Measurements from ENCODE around the gene F3.

Gene F3

GRCh38 chr1:94524531-94524930 is 17.0 kb downstream of the F3 start:
- no peak for TF ChIP-seq EZH2 (IDR thresholded peaks at IDR 0.05; ENCODE audit: borderline replicate concordance, low read length)
- no peaks in the 10 kb centered on the region for H3K9me3 ChIP-seq (ENCODE audit: low read length)
- no peak overlapping the region for H3K4me2 ChIP-seq (ENCODE audit: low read length)
- no peak overlapping the region for H3K9ac ChIP-seq (ENCODE audit: low read length)
- H3F3A ChIP-seq (ENCODE audit: insufficient read depth, low read length): no peaks in the 10 kb centered on the region
- no peaks in the 10 kb centered on the region for H3K36me3 ChIP-seq (ENCODE audit: insufficient read depth, low read length)
- no peak overlapping the region for H3K27ac ChIP-seq (ENCODE audit: low read depth, low read length, poor library complexity, severe bottlenecking)
- H4K20me1 ChIP-seq (ENCODE audit: insufficient read depth, low read length): no peaks in the 10 kb centered on the region
- H2AFZ ChIP-seq (ENCODE audit: low read length): no peak overlapping the region
- H3K4me3 ChIP-seq (ENCODE audit: low read depth, low read length, poor library complexity, severe bottlenecking): no peak overlapping the region
- H3K9me2 ChIP-seq (ENCODE audit: low read depth, low read length): no peaks in the 10 kb centered on the region
- no peaks in the 10 kb centered on the region for H3K4me1 ChIP-seq (ENCODE audit: insufficient read depth, low read length, severe bottlenecking)
- H3K27me3 ChIP-seq (ENCODE audit: insufficient read depth, low read length): no peaks in the 10 kb centered on the region
- H3K79me2 ChIP-seq (ENCODE audit: insufficient read depth, low read length): no peaks in the 10 kb centered on the region

GRCh38 chr1:94522304-94522703 is 19.3 kb downstream of the F3 start:
- H3K27me3 ChIP-seq (ENCODE audit: insufficient read depth, low read length): no peaks in the 10 kb centered on the region
- no peak for TF ChIP-seq EZH2 (IDR thresholded peaks at IDR 0.05; ENCODE audit: borderline replicate concordance, low read length)
- TF ChIP-seq CTCF (IDR thresholded peaks at IDR 0.05; ENCODE audit: low read length): peak; percentile 20; the same call in 1 of the 2 replicates
- H3K4me1 ChIP-seq (ENCODE audit: insufficient read depth, low read length, severe bottlenecking): no peaks in the 10 kb centered on the region
- H3F3A ChIP-seq (ENCODE audit: insufficient read depth, low read length): no peaks in the 10 kb centered on the region
- H3K9ac ChIP-seq (ENCODE audit: low read length): no peak overlapping the region
- H4K20me1 ChIP-seq (ENCODE audit: insufficient read depth, low read length): no peaks in the 10 kb centered on the region
- H2AFZ ChIP-seq (ENCODE audit: low read length): no peak overlapping the region
- H3K4me3 ChIP-seq (ENCODE audit: low read depth, low read length, poor library complexity, severe bottlenecking): no peak overlapping the region
- H3K4me2 ChIP-seq (ENCODE audit: low read length): no peak overlapping the region
- no peaks in the 10 kb centered on the region for H3K36me3 ChIP-seq (ENCODE audit: insufficient read depth, low read length)
- H3K9me3 ChIP-seq (ENCODE audit: low read length): no peaks in the 10 kb centered on the region
- no peaks in the 10 kb centered on the region for H3K79me2 ChIP-seq (ENCODE audit: insufficient read depth, low read length)
- no peak overlapping the region for H3K27ac ChIP-seq (ENCODE audit: low read depth, low read length, poor library complexity, severe bottlenecking)
- no peaks in the 10 kb centered on the region for H3K9me2 ChIP-seq (ENCODE audit: low read depth, low read length)

- Histone ChIP-seq H3K27me3 (ENCODE audit: insufficient read depth, low read length) (no peaks in the 10 kb centered on the region), H3K27ac (ENCODE audit: low read depth, low read length, poor library complexity, severe bottlenecking) (no peak overlapping the region), H3K4me1 (ENCODE audit: insufficient read depth, low read length, severe bottlenecking) (no peaks in the 10 kb centered on the region), H3K9me2 (ENCODE audit: low read depth, low read length) (no peaks in the 10 kb centered on the region), H3K79me2 (ENCODE audit: insufficient read depth, low read length) (no peaks in the 10 kb centered on the region), H3K36me3 (ENCODE audit: insufficient read depth, low read length) (no peaks in the 10 kb centered on the region), H3F3A (ENCODE audit: insufficient read depth, low read length) (no peaks in the 10 kb centered on the region), H2AFZ (ENCODE audit: low read length) (no peak overlapping the region), H3K9ac (ENCODE audit: low read length) (no peak overlapping the region), H3K9me3 (ENCODE audit: low read length) (no peaks in the 10 kb centered on the region), H3K4me3 (ENCODE audit: low read depth, low read length, poor library complexity, severe bottlenecking) (no peak overlapping the region), H4K20me1 (ENCODE audit: insufficient read depth, low read length) (no peaks in the 10 kb centered on the region), H3K4me2 (ENCODE audit: low read length) (no peak overlapping the region)
- TF ChIP-seq CTCF (IDR thresholded peaks at IDR 0.05; ENCODE audit: low read length) (no peak), EZH2 (IDR thresholded peaks at IDR 0.05; ENCODE audit: borderline replicate concordance, low read length) (no peak)
Observed at GRCh38 chr1:94519351-94519750, 22.2 kb downstream of the F3 start.

GRCh38 chr1:94515296-94515947 is 26.1 kb downstream of the F3 start:
- Histone ChIP-seq H3K27me3 (ENCODE audit: insufficient read depth, low read length) (no peaks in the 10 kb centered on the region), H3K4me1 (ENCODE audit: insufficient read depth, low read length, severe bottlenecking) (no peaks in the 10 kb centered on the region), H3K9me3 (ENCODE audit: low read length) (no peaks in the 10 kb centered on the region), H3K9ac (ENCODE audit: low read length) (no peak overlapping the region), H3K4me2 (ENCODE audit: low read length) (no peak overlapping the region), H3K4me3 (ENCODE audit: low read depth, low read length, poor library complexity, severe bottlenecking) (no peak overlapping the region), H3K79me2 (ENCODE audit: insufficient read depth, low read length) (no peaks in the 10 kb centered on the region), H4K20me1 (ENCODE audit: insufficient read depth, low read length) (no peaks in the 10 kb centered on the region), H2AFZ (ENCODE audit: low read length) (no peak overlapping the region), H3F3A (ENCODE audit: insufficient read depth, low read length) (no peaks in the 10 kb centered on the region), H3K9me2 (ENCODE audit: low read depth, low read length) (no peaks in the 10 kb centered on the region), H3K27ac (ENCODE audit: low read depth, low read length, poor library complexity, severe bottlenecking) (no peak overlapping the region), H3K36me3 (ENCODE audit: insufficient read depth, low read length) (no peaks in the 10 kb centered on the region)
- no peak for TF ChIP-seq CTCF (IDR thresholded peaks at IDR 0.05; ENCODE audit: low read length)
- no peak for TF ChIP-seq EZH2 (IDR thresholded peaks at IDR 0.05; ENCODE audit: borderline replicate concordance, low read length)
